ENCODE measurements around the gene IARS2.
A peak's percentile ranks its signal among the peaks of the same experiment; 100 is the strongest.
"Not testable (repeated sequence)": the region's sequence is repeated elsewhere in the genome, so short reads cannot be mapped to it uniquely, and the experiment has no call there.

IARS2 gene

GRCh38 chr1:220076861-220077762 is 16.8 kb upstream of the IARS2 start:
- FAIRE-seq = no peak
- TF ChIP-seq TAF1 (IDR thresholded peaks at IDR 0.05; ENCODE audit: borderline replicate concordance, low read depth, low read length) (no peak), POLR2AphosphoS5 (IDR thresholded peaks at IDR 0.05; ENCODE audit: low read depth, low read length) (no peak), POLR2A (IDR thresholded peaks at IDR 0.05; ENCODE audit: low read depth, low read length) (no peak)
- no peak for DNase-seq (ENCODE audit: insufficient read length)

GRCh38 chr1:220077887-220078286 is 16.0 kb upstream of the IARS2 start:
- no peak for TF ChIP-seq TAF1 (IDR thresholded peaks at IDR 0.05; ENCODE audit: borderline replicate concordance, low read depth, low read length)
- no peak for TF ChIP-seq POLR2AphosphoS5 (IDR thresholded peaks at IDR 0.05; ENCODE audit: low read depth, low read length)
- no peak for TF ChIP-seq POLR2A (IDR thresholded peaks at IDR 0.05; ENCODE audit: low read depth, low read length)
- FAIRE-seq = no peak

GRCh38 chr1:220084460-220084859 is 9.5 kb upstream of the IARS2 start:
- no peak for FAIRE-seq

More at GRCh38 chr1:220077887-220078286, 16.0 kb upstream of the IARS2 start:
- no peak for DNase-seq (ENCODE audit: insufficient read length)

GRCh38 chr1:220086261-220086686 is 7.7 kb upstream of the IARS2 start:
- FAIRE-seq = peak; percentile 78

More at GRCh38 chr1:220084460-220084859, 9.5 kb upstream of the IARS2 start:
- DNase-seq (ENCODE audit: insufficient read length) = no peak
- TF ChIP-seq POLR2AphosphoS5 (IDR thresholded peaks at IDR 0.05; ENCODE audit: low read depth, low read length) = no peak
- TF ChIP-seq TAF1 (IDR thresholded peaks at IDR 0.05; ENCODE audit: borderline replicate concordance, low read depth, low read length) = no peak
- no peak for TF ChIP-seq POLR2A (IDR thresholded peaks at IDR 0.05; ENCODE audit: low read depth, low read length)

GRCh38 chr1:220089650-220090556 is 4.0 kb upstream of the IARS2 start, which contains the start of gene BPNT1:
Gene BPNT1, minus strand, starts transcription at chr1:220089788. Its CDS starts 9,942 bp downstream, at chr1:220079846.
- peak; percentile 91 for FAIRE-seq
- no peak for TF ChIP-seq TAF1 (IDR thresholded peaks at IDR 0.05; ENCODE audit: borderline replicate concordance, low read depth, low read length)
- peak; percentile 70 for TF ChIP-seq POLR2AphosphoS5 (IDR thresholded peaks at IDR 0.05; ENCODE audit: low read depth, low read length)
- peak; percentile 75 for TF ChIP-seq POLR2A (IDR thresholded peaks at IDR 0.05; ENCODE audit: low read depth, low read length)
- DNase-seq (ENCODE audit: insufficient read length) = peak; percentile 54

More at GRCh38 chr1:220086261-220086686, 7.7 kb upstream of the IARS2 start:
- DNase-seq (ENCODE audit: insufficient read length) = not testable (repeated sequence)

GRCh38 chr1:220092694-220093093 is 1.2 kb upstream of the IARS2 start:
- no peak for DNase-seq (ENCODE audit: insufficient read length)
- TF ChIP-seq POLR2AphosphoS5 (IDR thresholded peaks at IDR 0.05; ENCODE audit: low read depth, low read length) = no peak
- no peak for TF ChIP-seq TAF1 (IDR thresholded peaks at IDR 0.05; ENCODE audit: borderline replicate concordance, low read depth, low read length)
- no peak for TF ChIP-seq POLR2A (IDR thresholded peaks at IDR 0.05; ENCODE audit: low read depth, low read length)
- FAIRE-seq = no peak

GRCh38 chr1:220093361-220094015 is 444 bp upstream of the IARS2 start:
- FAIRE-seq = no peak

GRCh38 chr1:220099826-220100225 is 5.9 kb downstream of the IARS2 start:
- FAIRE-seq (no peak), DNase-seq (ENCODE audit: insufficient read length) (no peak)
- TF ChIP-seq POLR2AphosphoS5 (IDR thresholded peaks at IDR 0.05; ENCODE audit: low read depth, low read length) = no peak
- TF ChIP-seq POLR2A (IDR thresholded peaks at IDR 0.05; ENCODE audit: low read depth, low read length) = no peak
- TF ChIP-seq TAF1 (IDR thresholded peaks at IDR 0.05; ENCODE audit: borderline replicate concordance, low read depth, low read length) = no peak

More at GRCh38 chr1:220093361-220094015, 444 bp upstream of the IARS2 start:
- no peak for DNase-seq (ENCODE audit: insufficient read length)
- TF ChIP-seq TAF1 (IDR thresholded peaks at IDR 0.05; ENCODE audit: borderline replicate concordance, low read depth, low read length) (no peak), POLR2A (IDR thresholded peaks at IDR 0.05; ENCODE audit: low read depth, low read length) (no peak)

- not testable (repeated sequence) for DNase-seq (ENCODE audit: insufficient read length); FAIRE-seq
Measured at GRCh38 chr1:220110473-220110872, 16.5 kb downstream of the IARS2 start.

- not testable (repeated sequence) for DNase-seq (ENCODE audit: insufficient read length); FAIRE-seq
Measured at GRCh38 chr1:220112600-220112999, 18.7 kb downstream of the IARS2 start.

GRCh38 chr1:220113136-220113695 is 19.3 kb downstream of the IARS2 start:
- no peak for DNase-seq (ENCODE audit: insufficient read length)
- FAIRE-seq = no peak

More at GRCh38 chr1:220113136-220113695, 19.3 kb downstream of the IARS2 start:
- no peak for TF ChIP-seq TAF1 (IDR thresholded peaks at IDR 0.05; ENCODE audit: borderline replicate concordance, low read depth, low read length)
- TF ChIP-seq POLR2A (IDR thresholded peaks at IDR 0.05; ENCODE audit: low read depth, low read length) = no peak
- no peak for TF ChIP-seq POLR2AphosphoS5 (IDR thresholded peaks at IDR 0.05; ENCODE audit: low read depth, low read length)
